ENCODE results near the gene MIGA2.

Gene MIGA2

DNA sequence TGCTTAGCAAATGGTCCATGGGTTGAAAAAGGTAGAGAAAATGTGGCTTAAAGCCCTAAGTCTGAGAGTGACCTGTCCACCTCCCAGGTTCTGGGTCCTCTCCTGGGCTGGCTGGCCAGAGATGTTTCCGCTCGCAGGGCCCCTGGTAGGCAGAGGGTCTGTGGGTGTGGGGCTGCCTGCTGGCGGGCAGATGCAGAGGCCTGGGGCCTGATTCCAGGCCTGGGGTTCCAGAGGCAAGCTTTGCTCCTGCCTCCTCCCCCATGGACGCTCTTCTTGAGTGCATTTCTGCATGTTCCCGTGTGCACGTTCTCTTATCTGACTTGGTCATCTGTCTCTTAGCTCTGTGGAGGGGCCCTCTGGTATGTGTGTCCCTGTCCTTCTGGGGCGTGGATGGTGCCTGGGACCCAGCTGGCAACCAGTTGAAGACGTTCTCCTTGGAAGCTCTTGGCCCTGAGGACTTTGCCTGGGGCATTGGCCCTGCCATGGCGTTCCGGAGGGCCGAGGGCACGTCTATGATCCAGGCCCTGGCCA is 3.8 kb downstream of the MIGA2 start:
- DNase-seq = no peak

DNA sequence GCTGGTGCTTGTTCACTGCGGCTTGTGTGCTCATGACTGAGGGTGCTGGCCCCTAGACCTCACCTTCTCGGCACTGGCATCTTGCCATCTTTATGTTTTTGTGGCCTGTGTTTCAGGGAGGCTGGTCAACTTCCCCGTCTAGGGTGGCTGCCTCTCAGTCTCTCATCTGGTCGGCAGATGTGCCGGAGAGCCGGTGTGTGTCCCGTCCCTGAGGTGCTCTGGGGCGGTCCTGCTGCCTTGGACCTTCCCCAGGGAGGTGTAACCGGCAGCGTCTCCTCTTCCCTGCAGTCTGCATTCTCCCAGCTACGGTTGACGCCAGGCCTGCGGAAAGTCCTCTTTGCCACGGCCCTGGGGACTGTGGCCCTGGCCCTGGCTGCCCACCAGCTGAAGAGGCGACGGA is 5.6 kb downstream of the MIGA2 start:
- no peak for DNase-seq

- no peak for DNase-seq
These were observed 16.2 kb downstream of the MIGA2 start for GRCh38 chr9:129052592-129052991.

DNA sequence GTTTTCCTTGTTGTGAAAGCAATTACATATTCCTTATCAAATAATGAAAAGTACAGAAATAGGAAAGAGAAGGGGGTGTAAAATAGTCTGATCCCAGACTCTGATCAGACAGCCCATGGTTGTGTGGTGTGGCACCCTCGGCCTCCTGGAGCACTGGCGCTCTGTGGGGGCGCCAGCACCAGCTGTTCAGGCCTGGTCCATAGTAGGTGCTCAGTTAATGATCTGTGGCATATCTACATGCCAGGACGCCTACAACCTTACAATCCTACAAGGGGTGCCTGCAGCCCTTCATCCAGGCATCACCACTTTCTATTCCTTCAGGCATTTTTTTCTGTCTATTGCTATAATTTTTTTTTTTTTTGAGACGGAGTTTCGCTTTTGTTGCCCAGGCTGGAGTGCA is 16.6 kb downstream of the MIGA2 start:
- DNase-seq = no peak

DNA sequence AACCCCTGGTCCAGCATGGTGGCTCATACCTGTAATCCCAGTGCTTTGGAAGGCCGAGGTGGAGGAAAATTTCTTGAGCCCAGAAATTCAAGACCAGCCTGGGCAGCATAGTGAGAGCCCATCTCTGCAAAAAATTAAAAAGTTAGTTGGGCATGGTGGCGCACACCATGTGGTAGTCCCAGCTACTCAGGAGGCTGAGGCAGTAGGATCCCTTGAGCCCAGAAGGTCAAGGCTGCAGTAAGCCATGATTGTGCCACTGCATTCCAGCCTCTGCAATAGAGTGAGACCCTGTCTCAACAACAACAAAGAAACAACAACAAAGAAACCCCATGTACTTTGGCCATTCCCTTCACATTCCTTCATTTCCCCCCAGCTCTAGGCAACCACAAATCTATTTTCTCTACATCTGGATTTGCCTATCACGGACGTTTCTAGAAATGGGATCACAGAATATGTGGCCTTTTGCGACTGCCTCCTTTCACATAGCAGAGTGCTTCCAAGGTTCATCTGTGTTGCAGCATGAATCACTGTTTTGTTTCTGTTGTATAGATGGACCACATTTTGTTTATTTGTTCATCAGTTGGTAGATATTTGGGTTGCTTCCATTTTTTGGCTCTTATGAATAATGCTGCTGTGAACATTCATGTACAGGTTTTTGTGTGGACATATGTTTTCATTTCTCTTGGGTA is 17.9 kb downstream of the MIGA2 start:
- no peak for DNase-seq

GRCh38 chr9:129058965-129059795 is 22.8 kb downstream of the MIGA2 start:
- no peak for DNase-seq

DNA sequence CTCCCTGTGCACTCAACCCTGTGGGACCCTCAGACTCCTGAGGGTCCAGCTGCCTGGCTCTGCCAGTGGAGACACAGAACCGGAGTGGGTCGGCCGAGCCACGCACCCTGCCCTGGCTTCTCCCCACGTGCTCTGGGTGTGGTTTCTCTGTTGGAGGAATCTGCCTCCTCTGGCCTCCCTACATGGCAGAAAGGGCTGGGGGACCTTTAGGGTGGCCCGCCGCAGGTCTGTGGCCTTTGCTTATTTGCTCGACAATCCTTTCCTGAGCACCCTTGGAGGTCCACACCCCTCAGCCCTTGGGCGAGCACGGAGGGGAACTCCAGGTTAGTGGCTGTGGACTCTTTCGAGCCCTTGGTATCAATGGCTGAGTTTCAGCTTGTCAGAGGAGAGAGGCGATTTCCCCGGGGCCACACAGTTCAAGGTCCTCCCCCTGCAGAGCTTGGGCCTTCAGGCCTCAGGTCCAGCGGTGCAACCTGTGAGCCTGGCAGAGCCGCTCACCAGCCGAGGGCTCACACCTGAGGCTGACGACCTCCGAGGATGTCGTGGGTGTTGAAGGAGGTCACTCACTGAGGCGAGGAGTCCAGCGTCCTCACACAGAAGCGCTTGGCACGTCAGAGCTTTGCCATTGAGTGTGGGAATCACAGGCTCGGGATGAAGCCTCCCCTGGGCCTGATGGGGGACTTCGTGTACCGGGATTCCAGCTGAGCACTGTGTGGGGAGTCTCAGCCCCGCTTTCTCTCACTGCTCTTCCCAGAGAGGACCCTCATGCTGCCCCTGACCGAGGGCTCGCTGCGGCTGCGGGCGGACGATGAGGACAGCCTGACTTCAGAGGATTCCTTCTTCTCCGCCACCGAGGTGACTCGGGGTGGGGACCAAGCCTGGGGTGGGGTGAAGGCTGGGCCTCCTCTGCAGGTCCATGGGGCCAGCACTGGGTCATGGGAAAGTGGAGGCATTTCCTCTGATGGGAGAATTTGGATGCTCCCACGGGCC is 23.7 kb downstream of the MIGA2 start:
- no peak for DNase-seq

- no peak for DNase-seq
These were observed 24.6 kb downstream of the MIGA2 start for GRCh38 chr9:129060991-129061390.

DNA sequence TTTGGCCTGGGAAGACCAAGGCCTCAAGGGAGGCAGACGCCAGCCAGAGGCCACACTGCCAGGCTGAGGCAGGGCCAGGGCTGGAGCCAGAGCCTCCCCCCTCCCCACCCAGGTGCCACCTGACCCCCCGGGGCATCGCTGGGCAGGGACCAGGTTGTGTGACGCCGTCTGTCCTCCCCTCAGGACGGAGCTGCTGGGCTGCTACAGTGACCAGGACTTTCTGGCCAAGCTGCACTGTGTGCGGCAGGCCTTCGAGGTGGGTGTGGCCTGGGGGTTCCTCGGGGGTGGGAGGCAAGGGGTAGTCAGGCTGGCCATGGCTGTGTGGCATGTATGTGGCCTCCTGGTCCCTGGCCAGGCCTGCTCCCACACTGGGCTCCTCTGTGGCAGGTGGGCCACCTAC is 26.6 kb downstream of the MIGA2 start:
- DNase-seq = no peak

DNA sequence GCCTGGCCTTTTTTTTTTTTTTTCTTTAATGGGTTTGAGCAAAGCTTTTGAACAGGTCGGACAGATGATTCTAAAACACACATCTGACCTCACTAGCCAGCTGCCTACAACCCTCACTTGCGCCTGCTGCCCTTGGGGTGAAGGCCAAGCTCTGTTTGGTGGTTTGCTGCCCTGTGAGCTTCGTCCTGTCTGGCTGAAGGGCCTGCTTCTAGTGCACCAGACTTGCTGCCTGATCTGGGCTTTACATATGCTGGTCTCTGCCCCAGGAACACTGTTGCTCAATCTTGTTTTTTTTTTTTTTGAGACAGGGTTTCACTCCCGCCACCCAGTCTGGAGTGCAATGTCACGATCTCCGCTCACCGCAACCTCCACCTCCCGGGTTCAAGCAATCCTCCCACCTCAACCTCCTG is 28.1 kb downstream of the MIGA2 start:
- no peak for DNase-seq

GRCh38 chr9:129068110-129068509 is 31.7 kb downstream of the MIGA2 start:
- no peak for DNase-seq

- peak; percentile 45 for DNase-seq
These were observed 32.8 kb downstream of the MIGA2 start for GRCh38 chr9:129068990-129069861.

DNA sequence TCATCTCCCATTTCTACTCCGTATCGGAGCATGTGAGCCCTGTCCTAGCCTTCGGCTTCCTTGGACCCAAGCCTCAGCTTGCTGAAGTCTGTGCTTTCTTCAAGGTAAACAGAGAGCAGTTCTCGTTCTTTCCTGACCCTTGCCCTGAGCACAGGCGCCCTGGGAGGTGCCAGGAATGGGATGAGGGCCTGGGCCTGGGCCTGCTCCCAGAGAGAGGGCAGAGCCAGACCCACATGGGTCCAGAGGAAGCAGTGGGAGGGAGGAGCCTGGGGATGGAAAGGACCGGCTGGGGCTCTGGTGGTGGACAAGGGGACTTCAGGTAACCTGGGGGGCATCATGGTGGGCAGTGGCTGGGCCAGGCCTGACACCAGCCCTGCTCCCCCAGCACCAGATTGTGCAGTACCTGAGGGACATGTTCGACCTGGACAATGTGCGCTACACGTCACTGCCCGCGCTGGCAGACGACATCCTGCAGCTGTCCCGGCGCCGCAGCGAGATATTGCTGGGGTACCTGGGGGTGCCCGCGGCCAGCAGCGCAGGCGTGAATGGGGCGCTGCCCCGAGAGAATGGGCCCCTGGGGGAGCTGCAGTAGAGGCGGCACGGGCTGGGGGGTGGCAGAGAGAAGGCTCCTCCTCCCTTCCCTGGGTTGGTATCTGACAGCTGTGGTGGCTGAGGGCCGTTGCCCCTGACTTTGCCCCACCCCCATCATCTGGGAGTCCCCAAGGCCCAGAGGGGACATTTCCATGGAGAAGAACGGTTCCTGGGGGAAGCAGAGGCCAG is 33.6 kb downstream of the MIGA2 start:
- no peak for DNase-seq

GRCh38 chr9:129070696-129071525 is 34.5 kb downstream of the MIGA2 start:
- DNase-seq = no peak

DNA sequence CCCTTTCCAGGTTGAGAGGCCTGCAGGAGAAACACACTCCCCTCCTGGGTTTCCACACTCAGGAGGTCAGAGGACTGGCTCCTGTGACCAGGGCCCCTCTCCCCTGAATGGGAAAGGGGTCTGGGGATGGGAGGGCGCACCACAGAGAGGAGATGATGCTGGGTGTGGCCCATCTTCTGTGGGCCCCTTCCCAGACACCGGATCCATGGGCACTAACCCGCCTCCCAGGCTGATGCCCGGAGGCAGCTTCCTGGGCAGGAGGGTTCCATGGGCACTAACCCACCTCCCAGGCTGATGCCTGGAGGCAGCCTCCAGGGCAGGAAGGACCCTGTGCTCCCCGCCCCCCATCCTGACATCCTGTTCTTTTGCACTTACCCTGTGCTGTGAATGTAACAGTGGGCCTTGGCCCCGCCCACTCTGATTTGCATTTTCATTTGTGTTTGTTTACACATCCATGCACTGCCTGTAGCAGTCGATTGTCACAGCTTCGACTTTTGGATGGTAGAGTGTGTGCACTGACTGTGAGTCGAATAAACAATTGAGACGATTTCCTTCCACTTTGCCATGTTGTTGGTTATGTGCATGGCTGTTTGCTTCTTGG is 35.2 kb downstream of the MIGA2 start:
- DNase-seq = no peak

DNA sequence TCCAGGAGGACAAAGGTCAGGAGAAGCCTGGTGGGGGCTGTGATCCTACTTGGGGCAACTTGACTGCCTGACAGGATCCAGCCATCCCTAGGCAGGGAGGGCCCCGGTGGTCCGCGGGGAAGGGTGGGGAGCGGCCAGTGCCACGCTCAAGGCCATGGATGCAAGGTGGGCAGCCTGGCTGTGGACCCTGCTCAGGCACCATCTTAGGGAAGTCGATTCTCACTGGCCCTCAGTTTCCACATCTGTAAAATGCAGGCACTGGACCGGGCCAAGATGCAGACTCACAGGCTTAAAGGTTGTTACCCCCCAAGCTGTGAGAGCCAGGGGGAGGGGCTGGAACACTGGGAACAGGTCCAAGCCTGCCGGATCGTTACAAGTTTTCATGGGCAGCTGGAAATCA is 35.7 kb downstream of the MIGA2 start:
- no peak for DNase-seq

DNA sequence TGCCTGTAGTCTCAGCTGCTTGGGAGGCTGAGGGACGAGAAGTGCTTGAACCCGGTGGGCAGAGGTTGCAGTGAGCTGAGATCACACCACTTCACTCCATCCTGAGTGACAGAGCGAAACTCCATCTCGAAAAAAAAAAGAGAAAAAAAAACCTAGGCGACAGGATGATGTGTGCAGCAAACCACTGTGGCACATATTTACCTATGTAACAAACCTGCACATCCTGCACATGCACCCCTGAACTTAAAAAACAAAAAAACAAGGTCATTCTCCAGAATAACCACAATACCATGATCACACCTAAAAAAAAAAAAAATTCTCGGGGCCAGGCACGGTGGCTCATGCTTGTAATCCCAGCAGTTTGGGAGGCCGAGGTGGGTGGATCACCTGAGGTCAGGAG is 37.0 kb downstream of the MIGA2 start:
- no peak for DNase-seq

GRCh38 chr9:129074106-129074505 is 37.7 kb downstream of the MIGA2 start:
- DNase-seq = no peak

GRCh38 chr9:129075996-129076639 is 39.7 kb downstream of the MIGA2 start:
- DNase-seq = no peak

Data from stimulated activated CD4-positive, alpha-beta T cell treated with anti-CD3 and anti-CD28 coated beads, Interleukin-12 subunit alpha, Interleukin-12 subunit beta, amount 100 ng/mL, for 4 hours (primary cell).